Body of pancreas (tissue), 4 donors: ENCODE results near the gene SRRM1. TPM values are rescaled to one million over a fixed set of nuclear protein-coding genes. Genes with fewer than 3 reads are reported as not detected.

ENCODE experiments used
- ATAC-seq: fragments of 150-250 bp; one replicate; pipeline ENCODE4 v1.9.1; 2016
- DNase-seq, 4 donors: peaks; one replicate each; pipeline ENCODE4 v3.0.0-alpha.2; 2019
- H3K27ac ChIP-seq, 4 donors: fragments of 200-600 bp; sonication (generic); 1 replicate in 3 of 4; 2 replicates in 1 of 4; pipeline versions ENCODE4 v1.5.1 to v1.6.1; 2016 to 2019; ENCODE audit warnings: mild to moderate bottlenecking in 1 of 4, mixed read lengths in 1 of 4, moderate library complexity in 1 of 4
- H3K27me3 ChIP-seq, 2 donors: fragments of 200-600 bp; sonication (generic); one replicate each; pipeline ENCODE4 v1.6.0; 2016; ENCODE audit warnings: mild to moderate bottlenecking in 1 of 2
- H3K36me3 ChIP-seq, 2 donors: fragments of 200-600 bp; sonication (generic); replicated peaks in 1 of 2; 2 replicates each; pipeline ENCODE4 v1.5.1; 2016; ENCODE audit warnings: low read depth in 2 of 2; ENCODE audit not compliant: insufficient read depth in 1 of 2
- H3K4me1 ChIP-seq: fragments of 200-600 bp; sonication (generic); one replicate; pipeline ENCODE4 v1.6.0; 2016
- H3K4me3 ChIP-seq, 2 donors: fragments of 200-600 bp; sonication (generic); 1 replicate in 1 of 2; 2 replicates in 1 of 2; pipeline ENCODE4 v1.5.1; 2016 to 2019
- H3K9me3 ChIP-seq, 3 donors: fragments of 200-600 bp; sonication (generic); 1 replicate in 2 of 3; 2 replicates in 1 of 3; pipeline ENCODE4 v1.5.1; 2016
- POLR2A ChIP-seq, 3 donors: fragments of 450-650 bp; IDR thresholded peaks; one replicate each; pipeline ENCODE4 v1.6.1; 2016; ENCODE audit warnings: antibody characterized with exemption in 3 of 3, mild to moderate bottlenecking in 2 of 3
- WGBS, 2 donors: methylation state at CpG; one replicate each; pipeline ENCODE4 v1.1.5; 2017; 5-methylcytosine and 5-hydroxymethylcytosine counted together
- intact Hi-C: fragments of 100-400 bp; cut with DNase I; formaldehyde crosslinking; loops from one replicate; pipeline ENCODE4 v1.15.1; 2023
- total RNA-seq, 2 donors: library from RNA; depleted of rRNA; stranded (reverse); fragments of >200 nt; gene quantifications; one replicate each; pipeline ENCODE4 v1.1.0, GENCODE V29; 2016
- TF ChIP-seq, protein P1 (sequence below), 7 experiments: fragments of 450-650 bp in 4 of 7; fragments of 200-600 bp in 3 of 7; sonication (generic) in 3 of 7; IDR thresholded peaks; one replicate each; pipeline ENCODE4 v1.5.1; 2016 to 2019; ENCODE audit warnings: antibody characterized with exemption in 7 of 7

The SRRM1 gene
- total RNA-seq, result 100 to 1,000 TPM in 1 of 2 donors, 10 to 100 TPM in 1; 97.2 to 108 TPM

DNA sequence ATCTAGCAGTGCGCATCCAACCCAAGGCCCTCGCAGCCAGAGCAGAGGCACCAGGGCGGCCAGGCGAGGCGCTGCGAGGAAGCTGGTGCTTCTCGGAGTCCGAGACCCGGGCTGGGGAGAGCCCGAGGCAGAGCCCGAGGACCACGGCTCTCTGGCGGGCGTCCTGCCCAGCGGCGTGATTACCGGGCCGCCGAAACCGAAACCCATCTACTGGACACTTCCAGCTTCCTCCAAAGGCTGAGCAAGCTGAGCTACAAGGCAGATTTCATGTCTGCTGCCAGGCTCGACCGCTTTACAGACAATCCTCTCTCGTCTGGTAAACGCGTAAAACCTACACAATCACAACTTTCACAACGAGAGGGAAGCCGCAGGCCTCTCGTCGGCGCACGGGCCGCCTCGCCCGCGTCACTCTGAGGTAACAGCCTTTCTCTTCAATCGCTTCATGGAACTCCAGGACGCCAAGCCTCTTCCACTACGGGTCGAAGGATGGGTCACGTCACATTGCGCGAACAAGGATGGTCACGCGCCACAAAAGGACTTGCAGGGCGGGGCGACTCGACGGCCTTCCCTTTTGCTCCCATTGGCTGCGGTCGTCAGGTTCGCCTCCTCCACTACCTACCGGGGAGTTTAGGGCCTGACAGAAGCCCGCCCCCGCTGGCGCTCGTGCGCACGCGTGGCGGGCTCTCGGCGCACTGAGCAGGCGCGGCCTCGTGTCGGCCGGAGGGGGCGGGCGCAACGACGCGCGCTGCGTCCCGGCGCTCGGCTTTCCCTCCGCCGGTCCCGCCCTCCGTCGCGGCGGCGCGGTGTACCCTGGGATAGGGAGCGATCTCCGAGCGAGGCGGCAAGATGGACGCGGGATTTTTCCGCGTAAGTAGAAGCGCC is at the start of gene SRRM1:
Gene SRRM1, plus strand, starts transcription at position 822 of the 882 bp plus-strand sequence. Its CDS starts 25 bp downstream, at position 847.
- H3K4me3 ChIP-seq, result peak within 1 kb of the TSS; percentile 93 to 96
- 0% methylated on average over 30 to 95 of the region's 95 CpGs for WGBS, 2 donors
- TF ChIP-seq, protein P1, sequence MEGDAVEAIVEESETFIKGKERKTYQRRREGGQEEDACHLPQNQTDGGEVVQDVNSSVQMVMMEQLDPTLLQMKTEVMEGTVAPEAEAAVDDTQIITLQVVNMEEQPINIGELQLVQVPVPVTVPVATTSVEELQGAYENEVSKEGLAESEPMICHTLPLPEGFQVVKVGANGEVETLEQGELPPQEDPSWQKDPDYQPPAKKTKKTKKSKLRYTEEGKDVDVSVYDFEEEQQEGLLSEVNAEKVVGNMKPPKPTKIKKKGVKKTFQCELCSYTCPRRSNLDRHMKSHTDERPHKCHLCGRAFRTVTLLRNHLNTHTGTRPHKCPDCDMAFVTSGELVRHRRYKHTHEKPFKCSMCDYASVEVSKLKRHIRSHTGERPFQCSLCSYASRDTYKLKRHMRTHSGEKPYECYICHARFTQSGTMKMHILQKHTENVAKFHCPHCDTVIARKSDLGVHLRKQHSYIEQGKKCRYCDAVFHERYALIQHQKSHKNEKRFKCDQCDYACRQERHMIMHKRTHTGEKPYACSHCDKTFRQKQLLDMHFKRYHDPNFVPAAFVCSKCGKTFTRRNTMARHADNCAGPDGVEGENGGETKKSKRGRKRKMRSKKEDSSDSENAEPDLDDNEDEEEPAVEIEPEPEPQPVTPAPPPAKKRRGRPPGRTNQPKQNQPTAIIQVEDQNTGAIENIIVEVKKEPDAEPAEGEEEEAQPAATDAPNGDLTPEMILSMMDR (IDR thresholded peaks at IDR 0.05), result peak in 4 of 7 experiments; percentile 10 to 48 (median 27)
- TF ChIP-seq POLR2A (IDR thresholded peaks at IDR 0.05), result peak; percentile 97 to 100 (median 100)
- peaks cover 30% of the 10 kb centered on the region for H3K4me1 ChIP-seq
- DNase-seq, result peak; percentile 99 to 100 (median 100)
- peak; percentile 95 for ATAC-seq
- intact Hi-C loops, result no loop called here
- peaks cover 0 to 8% of the 10 kb centered on the region in 2 donors for H3K36me3 ChIP-seq
- H3K27me3 ChIP-seq, result no peaks in the 10 kb centered on the region
- H3K9me3 ChIP-seq, result no peaks in the 10 kb centered on the region
- peak within 1 kb of the TSS; percentile 96 to 100 (median 98) for H3K27ac ChIP-seq

- no peaks in the 10 kb centered on the region for H3K27me3 ChIP-seq
- no peaks in the 10 kb centered on the region for H3K9me3 ChIP-seq
- ATAC-seq (no peak), DNase-seq (no peak)
- H3K27ac ChIP-seq, result no peak overlapping the region
- H3K4me1 ChIP-seq, result no peaks in the 10 kb centered on the region
- H3K4me3 ChIP-seq, result no peak overlapping the region
- intact Hi-C loops, result no loop called here
- WGBS, 2 donors, result 50 to 52% methylated on average over 3 of the region's 3 CpGs
- no peak for TF ChIP-seq POLR2A (IDR thresholded peaks at IDR 0.05)
- TF ChIP-seq, protein P1 (IDR thresholded peaks at IDR 0.05), result no peak
- no peaks in the 10 kb centered on the region for H3K36me3 ChIP-seq
Observed at GRCh38 chr1:24594328-24594598, 48.8 kb upstream of the SRRM1 start.

DNA sequence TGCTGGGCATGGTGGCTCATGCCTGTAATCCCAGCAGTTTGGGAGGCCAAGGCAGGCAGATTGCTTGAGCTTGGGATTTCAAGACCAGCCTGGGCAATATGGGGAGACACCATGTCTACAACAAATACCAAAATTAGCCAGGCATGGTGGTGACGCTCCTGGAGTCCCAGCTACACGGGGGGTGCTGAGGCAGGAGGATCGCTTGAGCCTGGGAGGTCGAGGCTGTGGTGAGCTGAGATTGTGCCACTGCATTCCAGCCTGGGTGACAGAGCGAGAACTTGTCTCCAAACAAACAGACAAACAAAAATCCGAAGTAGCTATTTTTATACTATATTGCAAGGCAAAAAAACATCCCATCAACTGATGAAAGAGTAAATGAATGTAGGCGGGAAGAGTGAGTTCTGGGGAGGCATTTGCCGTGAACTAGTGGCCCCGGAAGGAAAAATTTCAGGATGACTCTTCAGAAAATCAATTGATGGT is 46.7 kb upstream of the SRRM1 start:
- Histone ChIP-seq H3K4me1 (no peaks in the 10 kb centered on the region), H3K4me3 (no peak overlapping the region), H3K9me3 (no peaks in the 10 kb centered on the region), H3K27me3 (no peaks in the 10 kb centered on the region), H3K27ac (no peak overlapping the region), H3K36me3 (peaks cover 0 to 2% of the 10 kb centered on the region in 2 donors)
- DNase-seq (no peak), ATAC-seq (no peak)
- TF ChIP-seq POLR2A (IDR thresholded peaks at IDR 0.05), result no peak
- TF ChIP-seq, protein P1 (IDR thresholded peaks at IDR 0.05), result no peak
- WGBS, 2 donors, result 86 to 89% methylated on average over 9 of the region's 9 CpGs
- intact Hi-C loops, result no loop called here

- no peak for DNase-seq
- TF ChIP-seq, protein P1 (IDR thresholded peaks at IDR 0.05), result no peak
- no peak for TF ChIP-seq POLR2A (IDR thresholded peaks at IDR 0.05)
- 91 to 97% methylated on average over 3 of the region's 3 CpGs for WGBS, 2 donors
- Histone ChIP-seq H3K4me3 (no peak overlapping the region), H3K27ac (no peak overlapping the region), H3K27me3 (no peaks in the 10 kb centered on the region), H3K4me1 (no peaks in the 10 kb centered on the region), H3K9me3 (no peaks in the 10 kb centered on the region), H3K36me3 (peaks cover 0 to 2% of the 10 kb centered on the region in 2 donors)
- ATAC-seq, result no peak
- intact Hi-C loops, result no loop called here
Observed at GRCh38 chr1:24599265-24599664, 43.8 kb upstream of the SRRM1 start.
